Omental fat pad (tissue), 4 donors: Measurements from ENCODE around the gene CPA1. TPM values are rescaled to one million over a fixed set of nuclear protein-coding genes. Genes with fewer than 3 reads are reported as not detected.

Experiments
- ATAC-seq: fragments of 150-250 bp; one replicate; pipeline ENCODE4 v1.9.1; 2016; ENCODE audit warnings: mild to moderate bottlenecking, moderate library complexity; ENCODE audit not compliant: low FRiP score
- DNase-seq: peaks from one replicate; pipeline ENCODE4 v3.0.0-alpha.2; 2019; ENCODE audit warnings: low spot score
- CTCF ChIP-seq, 3 donors: fragments of 450-650 bp; IDR thresholded peaks; one replicate each; pipeline ENCODE4 v1.5.1; 2016 to 2017; ENCODE audit warnings: antibody characterized with exemption in 3 of 3, mild to moderate bottlenecking in 3 of 3, moderate library complexity in 2 of 3
- total RNA-seq, 4 donors: library from RNA; depleted of rRNA; stranded (reverse); fragments of >200 nt; gene quantifications; one replicate each; pipeline ENCODE4 v1.1.0, GENCODE V29; 2016

The CPA1 gene
- total RNA-seq, 4 donors from 2014 or later, result 2.0 to 4.5 (median 2.3) TPM; not detected in 1

- no peak for ATAC-seq
- DNase-seq, result no peak
- TF ChIP-seq CTCF (IDR thresholded peaks at IDR 0.05), result no peak
Observed at GRCh38 chr7:130394421-130395195, 14.3 kb downstream of the CPA1 start.

GRCh38 chr7:130395421-130395820, 15.1 kb downstream of the CPA1 start:
- no peak for ATAC-seq
- no peak for TF ChIP-seq CTCF (IDR thresholded peaks at IDR 0.05)

GRCh38 chr7:130396109-130396508, 15.8 kb downstream of the CPA1 start:
- ATAC-seq, result no peak
- TF ChIP-seq CTCF (IDR thresholded peaks at IDR 0.05), result no peak
- no peak for DNase-seq

More at GRCh38 chr7:130395421-130395820, 15.1 kb downstream of the CPA1 start:
- DNase-seq, result no peak

- no peak for ATAC-seq
- no peak for TF ChIP-seq CTCF (IDR thresholded peaks at IDR 0.05)
- no peak for DNase-seq
Observed at GRCh38 chr7:130397051-130397757, 16.9 kb downstream of the CPA1 start.

GRCh38 chr7:130397758-130398073, 17.4 kb downstream of the CPA1 start:
- no peak for TF ChIP-seq CTCF (IDR thresholded peaks at IDR 0.05)
- DNase-seq (no peak), ATAC-seq (no peak)

GRCh38 chr7:130398526-130399090, 18.3 kb downstream of the CPA1 start:
- ATAC-seq (no peak), DNase-seq (no peak)
- TF ChIP-seq CTCF (IDR thresholded peaks at IDR 0.05), result no peak
